ENCODE data around the gene MYNN. TPM values are rescaled to one million over a fixed set of nuclear protein-coding genes. Genes with fewer than 3 reads are reported as not detected.
A peak's percentile ranks its signal among the peaks of the same experiment; 100 is the strongest.

The MYNN gene
- total and polyA plus RNA-seq, 9 of the 15 experiments (the other 6 are each of a cell fraction or from before 2014, with no cell fraction given) = 10.4 to 35.7 (median 21.3) TPM

- TF ChIP-seq CREB1 (IDR thresholded peaks at IDR 0.05) (peak; percentile 25; the same call in 1 of the 2 replicates), CREB1 (CRISPR knock-in tag; IDR thresholded peaks at IDR 0.05) (no peak), HDAC1 (IDR thresholded peaks at IDR 0.05) (peak in 1 of 2 experiments; percentile 97; a peak in 2 of 4 replicates), ARID4B (CRISPR knock-in tag; IDR thresholded peaks at IDR 0.05) (0 out of 2 replicates have a peak, but pooled peaks have one; percentile 48), ZZZ3 (IDR thresholded peaks at IDR 0.05) (no peak), PTTG1 (tag; IDR thresholded peaks at IDR 0.05; ENCODE audit: low read depth) (no peak), ETS1 (conservative IDR thresholded peaks at IDR 0.05; ENCODE audit: control insufficient read depth, low read depth, low read length) (peak; percentile 63; the same call in 1 of the 2 replicates), DPF2 (IDR thresholded peaks at IDR 0.05) (0 out of 2 replicates have a peak, but pooled peaks have one; percentile 38), CHAMP1 (IDR thresholded peaks at IDR 0.05) (peak; percentile 74; the same call in 1 of the 2 replicates), KDM2B (CRISPR knock-in tag; IDR thresholded peaks at IDR 0.05) (no peak), GATA2 (CRISPR knock-in tag; IDR thresholded peaks at IDR 0.05) (peak; percentile 85), E2F8 (IDR thresholded peaks at IDR 0.05; ENCODE audit: low read depth, partially characterized antibody) (peak; percentile 36), GTF2B (IDR thresholded peaks at IDR 0.05; ENCODE audit: extremely low read depth, insufficient read length) (peak; percentile 14), EP300 (IDR thresholded peaks at IDR 0.05; ENCODE audit: low read length) (peak; percentile 66; the same call in 1 of the 2 replicates), NUFIP1 (IDR thresholded peaks at IDR 0.05; ENCODE audit: partially characterized antibody) (no peak)
Observed at GRCh38 chr3:169771497-169772304, 1.5 kb upstream of the MYNN start (continued).

Data from K562 (cell line).